ENCODE measurements around the gene SLC35F3. TPM values are rescaled to one million over a fixed set of nuclear protein-coding genes. Genes with fewer than 3 reads are reported as not detected.

Gene SLC35F3
- total and polyA plus RNA-seq, 9 of the 15 experiments (the other 6 are each of a cell fraction or from before 2014, with no cell fraction given): 0.04 to 0.07 (median 0.04) TPM; not detected in 6

DNA sequence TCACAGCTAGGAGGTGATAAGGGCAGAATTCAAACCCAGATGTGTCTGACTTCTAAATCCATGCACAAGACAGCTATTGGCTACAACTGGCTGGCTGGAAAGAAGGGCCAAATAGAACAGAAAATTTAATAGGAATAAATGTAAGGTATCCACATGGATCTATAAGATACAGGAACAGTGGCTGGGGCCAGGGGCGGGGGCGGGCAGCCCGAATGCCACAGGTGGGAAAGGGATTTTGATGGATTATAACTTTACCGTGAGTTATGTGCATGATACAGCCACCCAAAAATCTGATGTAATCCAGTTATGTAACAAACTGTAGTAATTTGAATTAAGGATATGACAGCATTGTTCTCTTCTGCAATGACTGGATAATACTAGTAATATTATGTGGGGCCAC is 381.7 kb downstream of the SLC35F3 start:
- Histone ChIP-seq H3K4me1 (replicated peaks in 1 of 2; ENCODE audit: control insufficient read depth in 2 of 2, insufficient read depth in 2 of 2, low read length in 2 of 2) (no peaks in the 10 kb centered on the region), H3K9me1 (ENCODE audit: control insufficient read depth, insufficient read depth, low read length) (no peaks in the 10 kb centered on the region), H3K4me2 (ENCODE audit: insufficient read depth, low read length) (no peak overlapping the region), H3K79me2 (ENCODE audit: control insufficient read depth, insufficient read depth, low read length) (no peaks in the 10 kb centered on the region), H3K27me3 (ENCODE audit: control insufficient read depth in 2 of 2, insufficient read depth in 2 of 2, low read length in 2 of 2) (peaks cover 4 to 33% of the 10 kb centered on the region in 2 experiments; a peak in 3 of 5 replicates), H3K4me3 (no peak overlapping the region), H2AFZ (ENCODE audit: low read depth, low read length) (no peak overlapping the region), H4K20me1 (replicated peaks; ENCODE audit: control insufficient read depth, insufficient read depth, low read length) (no peaks in the 10 kb centered on the region), H3K36me3 (ENCODE audit: control insufficient read depth, insufficient read depth, low read length) (no peaks in the 10 kb centered on the region), H3K27ac (ENCODE audit: extremely low read depth, low read depth, low read length) (no peak overlapping the region), H3K9me3 (replicated peaks; ENCODE audit: control insufficient read depth, insufficient read depth, low read depth, low read length) (no peaks in the 10 kb centered on the region), H3K9ac (ENCODE audit: insufficient read depth in 1 of 2, low read depth in 2 of 2, low read length in 2 of 2) (no peak overlapping the region)
- DNase-seq (ENCODE audit: extremely low read depth in 1 of 4, low spot score in 3 of 4) (no peak), FAIRE-seq (no peak), ATAC-seq (no peak)
- intact Hi-C loops (cut with micrococcal nuclease): no loop called here
- WGBS (ENCODE audit: insufficient coverage, low coverage, missing lambda C conversion rate): 0% methylated on average over 4 of the region's 4 CpGs
- ChIA-PET POLR2A (interaction anchor here (1.0 to 1.1 kb wide), 2 partner anchors 10 to 27 kb away, joined by 3 to 4 read pairs; no protein-coding TSS in a partner anchor), CTCF (ENCODE audit: low intra/inter-chr PET ratio) (no interaction called here)
- in situ Hi-C loops (cut with MboI): no loop called here
- no TSS peak for BruUV-seq (replicated peaks)
- TF ChIP-seq JUND (IDR thresholded peaks at IDR 0.05; ENCODE audit: borderline replicate concordance, low read depth, low read length) (no peak), JUND (tag; IDR thresholded peaks at IDR 0.05; ENCODE audit: borderline replicate concordance, low read depth, low read length) (no peak), SIX5 (IDR thresholded peaks at IDR 0.05; ENCODE audit: borderline replicate concordance in 1 of 2, insufficient read depth in 1 of 2, low read depth in 1 of 2, low read length in 2 of 2) (no peak), SMARCB1 (IDR thresholded peaks at IDR 0.05; ENCODE audit: insufficient read length, low read depth) (no peak), PPARD (CRISPR knock-in tag; IDR thresholded peaks at IDR 0.05) (no peak), ZNF696 (CRISPR knock-in tag; conservative IDR thresholded peaks at IDR 0.05) (no peak), BRF1 (IDR thresholded peaks at IDR 0.05; ENCODE audit: borderline replicate concordance, extremely low read depth, insufficient read length) (no peak), ZNF76 (CRISPR knock-in tag; IDR thresholded peaks at IDR 0.05; ENCODE audit: borderline replicate concordance) (no peak), MYNN (IDR thresholded peaks at IDR 0.05) (no peak), MYNN (CRISPR knock-in tag; IDR thresholded peaks at IDR 0.05) (no peak)
- TF ChIP-seq, protein P1, sequence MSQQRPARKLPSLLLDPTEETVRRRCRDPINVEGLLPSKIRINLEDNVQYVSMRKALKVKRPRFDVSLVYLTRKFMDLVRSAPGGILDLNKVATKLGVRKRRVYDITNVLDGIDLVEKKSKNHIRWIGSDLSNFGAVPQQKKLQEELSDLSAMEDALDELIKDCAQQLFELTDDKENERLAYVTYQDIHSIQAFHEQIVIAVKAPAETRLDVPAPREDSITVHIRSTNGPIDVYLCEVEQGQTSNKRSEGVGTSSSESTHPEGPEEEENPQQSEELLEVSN (IDR thresholded peaks at IDR 0.05; ENCODE audit: borderline replicate concordance in 1 of 2, extremely low read depth in 1 of 2, insufficient read depth in 1 of 2, insufficient read length in 1 of 2, low read depth in 1 of 2, low read length in 1 of 2, poor library complexity in 1 of 2, severe bottlenecking in 1 of 2): no peak
- TF ChIP-seq, protein P2, sequence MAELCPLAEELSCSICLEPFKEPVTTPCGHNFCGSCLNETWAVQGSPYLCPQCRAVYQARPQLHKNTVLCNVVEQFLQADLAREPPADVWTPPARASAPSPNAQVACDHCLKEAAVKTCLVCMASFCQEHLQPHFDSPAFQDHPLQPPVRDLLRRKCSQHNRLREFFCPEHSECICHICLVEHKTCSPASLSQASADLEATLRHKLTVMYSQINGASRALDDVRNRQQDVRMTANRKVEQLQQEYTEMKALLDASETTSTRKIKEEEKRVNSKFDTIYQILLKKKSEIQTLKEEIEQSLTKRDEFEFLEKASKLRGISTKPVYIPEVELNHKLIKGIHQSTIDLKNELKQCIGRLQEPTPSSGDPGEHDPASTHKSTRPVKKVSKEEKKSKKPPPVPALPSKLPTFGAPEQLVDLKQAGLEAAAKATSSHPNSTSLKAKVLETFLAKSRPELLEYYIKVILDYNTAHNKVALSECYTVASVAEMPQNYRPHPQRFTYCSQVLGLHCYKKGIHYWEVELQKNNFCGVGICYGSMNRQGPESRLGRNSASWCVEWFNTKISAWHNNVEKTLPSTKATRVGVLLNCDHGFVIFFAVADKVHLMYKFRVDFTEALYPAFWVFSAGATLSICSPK (IDR thresholded peaks at IDR 0.05; ENCODE audit: borderline replicate concordance): no peak

Data from K562 (cell line).